HG03432 (cell line): Measurements from ENCODE around the gene PCBP3.
"Not testable (repeated sequence)": the region's sequence is repeated elsewhere in the genome, so short reads cannot be mapped to it uniquely, and the experiment has no call there.

ENCODE experiments used
- ATAC-seq: cut with Tn5 transposase; IDR thresholded peaks from one replicate; pipeline ENCODE4 v1.9.1; 2021; ENCODE audit warnings: mild to moderate bottlenecking, moderate library complexity; ENCODE audit not compliant: unreplicated experiment

The PCBP3 gene

DNA sequence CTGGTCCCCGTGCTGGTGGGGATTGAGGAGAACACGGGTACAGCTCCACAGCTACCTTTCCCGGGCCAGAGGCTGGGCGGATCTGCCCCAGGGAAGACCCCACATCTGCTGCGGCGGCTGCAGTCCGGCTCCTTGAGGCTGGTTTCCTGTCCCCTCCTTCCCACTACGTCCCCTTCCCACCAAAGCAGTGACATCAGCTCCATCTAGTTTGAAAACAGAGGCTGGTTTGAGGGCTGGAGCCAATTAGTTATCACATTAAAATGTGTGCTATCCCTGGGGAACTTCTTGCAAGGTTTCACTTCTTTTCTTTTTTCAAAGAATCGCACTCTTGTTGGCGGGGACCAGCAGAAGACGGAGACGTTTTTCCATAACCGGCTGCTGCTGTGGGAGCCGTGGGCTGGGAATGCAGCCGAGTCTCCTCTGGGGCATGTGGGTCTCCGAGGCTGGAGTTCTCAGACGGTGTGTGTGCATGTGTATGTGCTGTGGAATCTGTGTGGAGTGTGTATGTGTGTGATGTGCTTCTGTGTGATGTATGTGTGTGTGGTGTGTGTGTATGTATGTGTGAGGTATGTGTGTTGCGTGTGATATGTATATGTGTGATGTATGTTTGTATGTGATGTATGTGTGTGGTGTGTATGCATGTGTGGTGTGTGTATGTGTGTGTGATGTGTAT lies 8.9 kb upstream of the PCBP3 start:
- ATAC-seq, result no peak

GRCh38 chr21:45635271-45636151 lies 8.0 kb upstream of the PCBP3 start:
- ATAC-seq, result no peak

DNA sequence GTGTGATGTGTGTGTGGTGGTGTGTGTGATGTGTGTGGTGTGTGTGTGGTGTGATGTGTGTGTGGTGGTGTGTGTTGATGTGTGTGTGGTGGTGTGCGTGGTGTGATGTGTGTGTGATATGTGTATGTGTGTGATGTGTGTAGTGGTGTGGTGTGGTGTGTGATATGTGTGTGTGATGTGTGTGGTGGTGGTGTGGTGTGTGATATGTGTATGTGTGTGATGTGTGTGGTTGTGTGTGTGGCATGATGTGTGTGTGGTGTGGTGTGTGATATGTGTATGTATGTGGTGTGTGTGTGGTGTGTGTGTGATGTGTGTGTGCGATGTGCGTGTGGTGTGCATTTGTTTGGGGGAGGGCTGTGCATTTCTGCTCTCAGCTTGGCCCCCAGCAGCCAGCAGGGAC lies 7.1 kb upstream of the PCBP3 start:
- no peak for ATAC-seq

DNA sequence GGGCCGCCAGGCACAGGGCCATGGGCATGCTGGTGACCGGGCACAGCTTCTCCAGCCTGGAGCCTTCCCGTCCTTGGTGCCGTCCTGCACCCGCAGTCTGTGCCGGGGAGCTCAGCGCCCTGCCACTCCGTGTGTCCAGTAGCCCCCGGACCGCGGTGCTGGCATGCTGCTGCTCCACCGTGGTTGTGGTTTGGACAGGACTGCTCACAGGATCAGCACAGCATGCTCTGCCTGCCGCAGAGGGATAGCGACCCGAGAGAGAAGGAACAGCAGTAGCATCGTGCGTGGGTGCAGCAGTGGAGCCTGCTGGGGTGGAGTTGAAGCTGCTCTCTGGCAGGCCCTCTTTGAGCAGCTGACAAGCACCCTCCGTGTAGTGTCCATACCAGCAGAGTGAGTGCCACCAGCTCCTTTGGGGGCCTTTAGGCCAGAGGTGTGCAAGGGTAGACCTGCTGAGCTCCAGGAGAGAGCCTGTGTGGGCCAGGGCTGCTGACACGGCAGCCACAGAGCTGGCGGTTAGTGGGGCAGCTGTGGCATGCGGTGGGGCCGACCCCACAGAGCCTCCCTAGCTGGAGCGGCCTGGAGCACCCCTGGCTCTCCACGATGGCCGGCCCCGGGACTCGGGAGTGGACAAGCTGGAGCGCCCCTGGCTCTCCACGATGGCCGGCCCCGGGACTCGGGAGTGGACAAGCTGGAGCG lies 6.4 kb upstream of the PCBP3 start:
- ATAC-seq, result no peak

DNA sequence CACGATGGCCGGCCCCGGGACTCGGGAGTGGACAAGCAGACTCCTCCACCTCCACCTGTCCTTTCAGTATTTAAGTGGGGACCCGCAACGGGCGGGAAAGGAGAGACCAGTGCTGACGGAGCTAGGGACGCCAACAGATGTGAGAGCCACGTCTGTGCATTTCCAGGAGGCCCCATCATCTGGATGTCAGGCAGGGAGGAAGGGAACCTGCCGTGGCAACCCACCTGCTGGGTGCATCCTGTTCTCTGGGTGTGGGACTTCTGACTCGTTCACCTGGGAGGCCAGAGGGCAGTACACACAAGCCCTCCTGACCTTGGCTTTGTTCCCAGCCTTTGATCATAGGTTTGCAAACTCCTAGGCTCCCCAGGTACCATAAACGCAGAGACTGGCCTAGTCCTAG lies 5.6 kb upstream of the PCBP3 start:
- no peak for ATAC-seq

DNA sequence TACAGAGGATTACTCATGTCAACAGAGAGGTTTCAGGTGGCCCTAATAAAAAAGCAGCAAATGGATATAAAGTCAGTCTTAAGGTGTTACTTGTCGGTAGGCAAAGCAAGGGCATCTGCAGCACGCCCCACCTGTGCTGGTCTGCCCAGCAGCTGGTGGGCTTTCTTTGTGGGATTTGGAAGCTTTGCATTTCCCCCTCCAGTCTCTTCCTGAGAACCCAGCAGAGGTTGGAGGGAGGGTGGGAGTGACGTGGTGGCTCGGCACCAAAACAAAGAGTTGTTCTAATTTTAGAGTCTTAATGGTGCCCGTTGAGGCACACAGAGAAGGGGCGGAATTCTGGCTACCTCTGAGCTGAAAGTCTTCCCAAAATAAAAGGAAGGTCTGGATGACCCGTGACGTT lies 4.8 kb upstream of the PCBP3 start:
- ATAC-seq, result no peak

DNA sequence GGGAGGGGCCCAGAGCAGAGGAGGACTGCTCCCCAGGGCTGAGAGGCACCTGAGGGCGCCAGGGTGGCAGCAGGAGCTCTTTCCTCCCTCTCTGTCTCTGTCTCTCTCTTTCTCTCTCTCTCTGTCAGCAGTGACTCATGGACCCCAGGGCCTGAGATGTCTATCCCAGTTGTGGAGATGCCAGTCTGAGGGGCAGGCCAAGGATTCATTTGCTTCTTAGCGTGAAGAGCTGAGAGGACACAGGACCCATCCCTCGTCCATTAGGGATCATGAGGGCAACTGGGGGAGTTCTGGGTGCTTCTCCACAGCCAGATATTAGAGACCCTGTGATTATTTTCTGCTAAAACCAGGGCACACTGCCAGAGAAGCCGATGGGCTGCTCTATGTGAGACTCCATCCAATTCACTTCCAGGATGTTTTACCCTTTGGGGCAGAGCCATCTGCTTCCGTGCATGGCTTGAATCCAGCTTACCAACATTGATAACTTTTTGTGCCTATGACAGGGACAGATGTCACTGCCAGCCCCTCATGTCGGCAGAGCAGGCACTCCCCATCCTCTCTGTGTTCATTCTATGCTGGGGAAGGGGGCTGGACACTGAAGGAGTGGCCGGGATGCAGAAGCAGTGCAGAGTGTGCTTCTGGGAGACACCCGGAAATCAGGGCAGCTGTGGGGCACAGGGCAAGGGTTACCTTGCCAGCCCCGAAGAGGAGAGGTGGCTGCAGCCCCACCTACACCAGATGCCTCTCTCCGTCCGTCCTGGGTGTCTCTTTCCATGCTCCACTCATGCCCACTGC lies 4.1 kb upstream of the PCBP3 start:
- ATAC-seq, result no peak

DNA sequence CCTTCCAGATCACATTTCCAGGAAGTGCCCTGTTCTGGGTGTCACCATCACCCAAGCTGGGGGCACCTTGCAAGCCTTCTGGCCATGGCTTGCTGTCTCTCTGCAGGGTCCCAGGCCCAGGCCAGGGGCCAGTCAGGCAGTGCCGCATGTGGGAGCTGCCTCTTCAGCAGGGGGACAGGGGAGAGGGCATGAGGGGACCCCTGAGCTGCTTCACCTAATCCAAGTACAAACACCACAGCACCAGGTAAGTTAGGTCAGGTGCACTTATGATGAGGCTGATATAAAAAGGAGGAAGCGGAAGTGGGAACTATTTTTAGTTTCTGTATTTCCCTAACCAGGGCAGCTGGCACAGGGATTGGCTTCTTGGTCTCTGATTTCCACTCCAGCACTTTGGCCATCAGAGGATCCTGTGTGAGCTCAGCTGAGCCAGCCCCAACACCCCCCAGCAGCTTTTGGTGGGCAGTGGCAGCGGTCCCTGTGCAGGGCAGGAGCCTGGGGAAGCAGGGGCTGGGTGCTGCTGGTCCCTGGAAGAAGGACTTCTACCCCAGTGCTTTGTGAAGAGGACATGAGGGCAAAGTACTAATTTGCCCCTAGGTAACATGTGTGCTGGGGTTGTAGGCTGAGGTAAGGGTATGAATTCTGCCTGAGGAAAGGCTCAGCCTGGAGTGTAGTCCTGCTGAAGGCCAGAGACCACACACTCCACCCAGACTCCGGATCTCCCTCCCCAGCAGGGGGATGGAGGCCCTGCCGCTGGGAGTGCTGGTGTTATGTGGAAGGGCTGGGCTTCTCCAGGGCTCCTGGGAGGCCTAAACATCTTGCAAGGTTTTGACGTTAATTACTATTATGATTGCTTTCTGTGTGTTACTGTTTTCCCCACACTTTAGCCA lies 3.3 kb upstream of the PCBP3 start:
- no peak for ATAC-seq

- no peak for ATAC-seq
Measured at GRCh38 chr21:45640888-45641479, 2.5 kb upstream of the PCBP3 start.

DNA sequence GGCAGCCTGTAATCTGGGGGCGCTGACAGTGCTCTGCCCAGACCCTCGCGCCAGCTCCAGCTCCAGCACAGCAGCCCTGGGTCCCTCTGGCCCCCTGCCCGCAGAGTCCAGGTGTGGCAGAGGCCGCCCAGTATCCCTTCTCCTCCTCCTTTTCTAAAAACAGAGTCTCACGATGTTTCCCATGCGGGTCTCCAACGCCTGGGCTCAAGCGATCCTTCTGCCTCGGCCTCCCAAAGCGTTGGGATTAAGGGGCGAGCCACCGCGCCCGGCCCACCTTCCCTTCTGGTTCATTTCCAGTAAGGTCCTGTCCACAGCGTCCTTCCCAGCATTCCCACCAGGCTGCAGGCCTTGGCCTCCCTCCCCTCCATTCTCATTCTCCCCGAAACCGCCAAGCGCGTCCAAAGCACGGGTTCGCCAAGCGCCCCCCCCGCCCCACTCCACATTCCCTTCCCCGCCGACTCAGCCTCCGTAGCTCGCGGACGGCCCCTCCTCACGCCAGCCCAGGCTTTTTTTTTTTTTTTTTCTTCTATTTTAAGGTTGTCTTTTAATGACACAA lies 2.0 kb upstream of the PCBP3 start:
- ATAC-seq, result no peak

DNA sequence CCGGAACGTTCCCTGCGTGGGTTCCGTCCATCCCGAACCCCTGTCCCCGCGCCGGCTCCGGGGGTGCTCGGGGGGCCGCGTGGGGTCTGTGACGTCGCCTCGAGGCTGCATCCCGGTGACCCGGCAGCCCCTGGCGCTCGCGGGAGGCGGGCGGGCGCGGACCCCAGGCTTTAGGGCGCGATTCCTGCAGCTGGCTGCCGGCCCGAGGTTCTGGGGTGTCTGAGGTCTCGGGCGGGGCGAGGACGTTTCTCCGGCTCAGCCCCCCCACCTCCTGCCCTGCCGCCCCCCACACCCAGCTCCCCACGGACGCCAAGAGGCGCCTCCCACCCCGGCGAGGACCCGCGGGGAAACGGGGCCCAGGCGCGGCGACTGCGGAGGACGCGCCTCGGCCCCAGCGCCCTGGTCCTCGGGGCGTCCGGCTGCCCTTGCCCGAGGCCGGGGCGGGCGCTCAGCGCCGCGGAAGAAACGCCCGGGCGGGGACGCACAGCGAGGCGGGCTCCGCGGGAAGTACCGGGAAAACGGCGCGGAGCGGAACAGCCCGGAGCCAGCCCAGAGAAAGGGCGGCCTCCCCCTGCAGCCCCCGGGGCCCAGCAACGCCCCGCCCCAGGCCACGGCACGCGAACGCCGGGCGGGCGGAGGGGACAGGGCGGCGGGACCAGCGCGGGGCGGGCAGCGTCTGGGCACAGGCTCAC lies 1.3 kb upstream of the PCBP3 start:
- peak; percentile 2 for ATAC-seq

DNA sequence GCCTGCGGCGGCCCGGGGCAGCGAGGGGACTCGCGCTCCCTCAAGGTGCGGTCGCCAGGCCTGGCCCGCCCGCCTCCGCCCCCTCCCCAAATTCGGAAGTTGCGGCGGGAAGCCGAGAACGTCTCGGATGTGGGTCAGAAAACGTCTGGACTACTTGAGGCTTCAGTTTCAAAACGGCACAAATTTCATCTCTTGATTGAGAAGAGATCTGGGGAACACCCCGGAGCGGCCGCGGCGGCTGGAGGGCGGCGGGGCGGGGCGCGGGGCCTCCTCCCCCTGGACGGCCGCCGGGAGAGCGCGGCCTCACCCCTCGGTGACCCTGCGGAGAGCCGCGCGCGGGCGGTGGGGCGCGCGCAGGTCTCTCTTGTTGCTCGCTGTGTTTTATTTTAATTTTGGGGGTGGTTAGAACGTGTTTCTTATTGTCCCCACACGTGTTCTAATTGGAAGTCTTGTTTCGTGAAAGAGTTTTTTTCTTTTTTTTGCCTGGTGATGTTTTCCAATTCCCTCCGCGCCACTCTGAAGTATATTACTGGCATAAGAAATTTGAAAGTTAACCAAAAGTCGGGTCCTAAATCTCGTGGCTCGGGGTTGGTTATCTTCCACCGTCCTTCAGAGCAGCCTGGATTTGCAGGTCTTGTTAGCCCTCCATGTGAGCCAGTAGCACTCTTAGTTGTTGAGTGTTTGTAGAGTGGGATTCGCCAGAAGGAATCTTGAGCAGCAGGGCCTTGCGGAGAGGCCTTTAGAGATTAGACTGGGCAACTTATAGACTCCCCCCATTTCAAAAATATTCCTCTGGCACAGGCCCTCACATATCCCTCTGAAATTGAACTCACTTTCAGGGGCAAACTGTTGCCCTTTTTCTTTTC lies 749 bp downstream of the PCBP3 start:
- ATAC-seq, result no peak

GRCh38 chr21:45651921-45652320 lies 8.4 kb downstream of the PCBP3 start:
- no peak for ATAC-seq

- no peak for ATAC-seq
Measured at GRCh38 chr21:45655124-45655523, 11.6 kb downstream of the PCBP3 start.

- not testable (repeated sequence) for ATAC-seq
Measured at GRCh38 chr21:45656114-45656513, 12.6 kb downstream of the PCBP3 start.

GRCh38 chr21:45661913-45662622 lies 18.5 kb downstream of the PCBP3 start:
- ATAC-seq, result not testable (repeated sequence)

- ATAC-seq, result not testable (repeated sequence)
Measured at GRCh38 chr21:45662623-45663245, 19.2 kb downstream of the PCBP3 start.
